ENCODE results near the gene UVSSA.

DNA sequence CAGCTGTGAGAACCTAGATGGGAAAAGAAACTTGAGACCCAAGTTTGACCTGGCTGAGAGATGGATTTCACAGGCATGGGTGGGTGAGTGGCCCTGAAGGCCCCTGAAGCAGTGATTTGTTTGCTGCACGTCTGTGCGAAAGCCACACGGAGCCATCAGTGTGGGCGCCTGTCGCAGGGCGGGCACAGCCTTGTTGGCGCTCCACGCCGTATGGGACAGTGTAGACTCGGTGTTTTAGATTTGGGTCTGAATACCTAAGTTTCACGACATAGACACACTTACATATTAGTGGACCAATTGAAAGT is 21.9 kb upstream of the UVSSA start:
- TF ChIP-seq FOXP2 (optimal IDR thresholded peaks at IDR 0.05; ENCODE audit: control extremely low read depth, extremely low read length, insufficient read depth) (no peak), EZH2 (IDR thresholded peaks at IDR 0.05) (no peak)
